Measurements from ENCODE around the gene CHRNE.
A peak's percentile ranks its signal among the peaks of the same experiment; 100 is the strongest.
"Not testable (repeated sequence)": the region's sequence is repeated elsewhere in the genome, so short reads cannot be mapped to it uniquely, and the experiment has no call there.

CHRNE gene

DNA sequence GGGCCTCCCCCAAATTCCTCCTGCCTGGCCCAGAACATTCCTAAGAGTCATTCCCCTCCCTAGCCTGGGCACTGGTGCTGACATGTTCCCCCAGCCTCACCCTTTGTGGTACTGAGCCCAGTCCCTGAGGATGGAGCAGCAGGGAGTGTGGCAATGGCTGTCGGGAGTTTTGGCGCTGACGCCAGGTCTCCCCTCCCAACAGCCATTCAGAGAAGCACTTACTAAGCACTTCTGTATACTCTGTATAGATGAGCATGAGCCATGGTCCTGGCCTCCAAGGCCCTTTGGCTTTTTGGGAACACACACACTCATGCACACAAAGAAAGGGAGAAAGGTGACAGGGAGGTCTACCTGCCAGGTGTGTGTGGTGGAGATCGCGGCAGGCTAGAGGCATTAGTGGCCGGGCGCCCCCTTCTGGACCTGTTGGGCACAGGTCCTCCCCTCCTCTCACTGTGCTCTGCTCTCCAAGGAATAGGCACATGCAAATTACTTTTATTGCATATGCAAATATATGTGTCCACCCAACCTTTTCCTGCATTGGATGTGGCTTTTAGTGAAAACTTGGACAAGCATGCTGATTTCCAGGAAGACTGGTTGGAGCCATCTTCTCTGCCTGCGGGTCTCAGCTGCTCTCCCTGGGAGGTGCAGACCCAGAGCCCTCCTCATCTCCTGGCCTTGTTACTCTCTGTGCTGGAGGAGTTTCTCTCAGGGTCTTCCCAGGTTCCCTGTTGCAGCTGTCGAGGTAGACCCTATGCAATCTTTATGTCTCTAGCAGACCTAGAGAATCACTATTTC, 20.9 kb downstream of the CHRNE start:
- peak; percentile 60 for DNase-seq

DNA sequence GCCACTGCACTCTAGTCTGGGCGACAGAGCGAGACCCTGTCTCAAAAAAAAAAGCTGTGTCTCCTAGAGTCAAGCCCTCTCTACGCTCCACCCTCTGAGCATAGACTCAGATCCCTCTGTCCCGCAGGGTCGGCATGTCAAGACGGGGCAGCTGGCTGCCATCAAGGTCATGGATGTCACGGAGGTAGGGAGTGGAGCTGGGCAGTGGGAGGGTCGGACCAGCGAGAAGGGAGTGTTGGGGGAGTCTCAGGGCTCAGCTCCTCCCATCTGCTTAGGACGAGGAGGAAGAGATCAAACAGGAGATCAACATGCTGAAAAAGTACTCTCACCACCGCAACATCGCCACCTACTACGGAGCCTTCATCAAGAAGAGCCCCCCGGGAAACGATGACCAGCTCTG, 22.0 kb downstream of the CHRNE start:
- no peak for DNase-seq

DNA sequence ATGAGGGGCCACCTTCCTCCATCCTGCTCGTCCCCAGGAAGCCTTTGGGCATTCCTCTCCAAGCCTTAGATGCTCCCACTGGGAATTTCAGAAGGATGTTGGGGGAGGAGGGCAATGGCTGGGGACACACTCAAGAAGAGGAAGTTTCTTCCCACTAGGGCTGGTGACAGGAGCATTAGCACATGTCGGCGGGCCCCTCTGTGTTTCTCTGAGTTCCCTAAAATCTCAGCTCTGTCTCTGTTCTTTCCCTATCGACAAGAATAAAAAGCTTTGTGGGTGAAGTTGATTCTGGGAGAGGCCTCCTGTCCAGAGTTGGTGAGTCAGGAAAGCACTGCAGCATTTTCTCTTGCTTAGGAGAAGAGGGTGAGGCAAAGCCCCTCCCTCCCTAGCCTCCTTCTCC, 23.3 kb downstream of the CHRNE start:
- DNase-seq = no peak

DNA sequence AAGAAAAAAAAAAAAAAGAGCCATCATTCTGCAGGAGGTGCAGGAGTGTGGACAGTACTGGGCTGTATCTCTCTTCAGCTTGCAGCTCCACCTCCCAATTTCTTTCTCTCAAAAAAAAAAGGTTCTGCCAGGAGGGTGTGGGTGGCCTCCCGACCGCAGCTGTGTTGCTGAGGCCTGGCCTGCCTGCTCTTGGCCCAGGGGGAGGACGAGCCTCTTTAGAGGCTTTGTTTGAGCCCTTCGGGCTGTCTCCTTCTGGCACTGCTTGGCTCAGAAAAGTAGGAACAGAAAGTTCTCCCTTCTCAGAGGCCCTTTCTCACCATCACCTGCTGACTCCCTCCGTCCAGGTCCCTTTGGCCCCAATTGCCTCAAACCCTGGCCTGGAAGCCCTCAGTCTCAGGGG, 25.8 kb downstream of the CHRNE start:
- DNase-seq = no peak

DNA sequence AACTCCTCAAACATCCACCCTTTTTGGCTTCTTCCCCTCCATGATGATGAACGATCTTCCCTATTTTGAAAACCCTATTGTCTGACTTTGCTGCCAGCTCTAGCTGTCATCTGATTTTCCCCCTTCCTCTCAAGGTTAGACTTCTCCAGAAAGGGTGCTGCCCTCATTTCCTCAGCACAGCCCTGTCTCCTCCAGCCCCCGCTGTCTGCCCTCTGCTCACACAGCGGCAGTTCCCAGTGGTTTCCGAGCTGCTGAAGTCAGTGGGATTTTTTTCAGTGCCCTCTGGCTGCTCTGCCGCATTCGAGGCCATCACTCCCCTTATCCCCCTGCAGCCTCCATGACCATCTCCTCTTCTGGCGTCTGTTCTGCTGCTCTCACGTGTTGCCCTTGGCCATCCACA, 30.1 kb downstream of the CHRNE start:
- no peak for DNase-seq

DNA sequence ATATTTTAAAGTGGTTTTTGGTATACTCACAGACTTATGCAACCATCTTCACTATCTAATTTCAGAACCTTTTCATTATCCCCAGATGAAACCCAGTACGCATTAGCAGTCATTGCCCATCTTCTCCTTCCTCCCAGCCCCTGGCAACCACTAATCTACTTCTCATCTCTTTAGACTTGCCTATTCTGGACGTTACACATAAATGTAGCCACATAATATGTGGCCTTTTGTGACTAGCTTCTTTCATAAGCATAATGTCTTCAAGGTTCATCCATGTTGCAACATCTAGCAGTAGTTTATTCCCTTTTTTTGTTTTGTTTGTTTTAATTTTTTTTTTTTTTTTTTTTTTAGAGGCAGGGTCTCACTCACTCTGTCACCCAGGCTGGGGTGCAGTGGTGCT, 32.0 kb downstream of the CHRNE start:
- no peak for DNase-seq

DNA sequence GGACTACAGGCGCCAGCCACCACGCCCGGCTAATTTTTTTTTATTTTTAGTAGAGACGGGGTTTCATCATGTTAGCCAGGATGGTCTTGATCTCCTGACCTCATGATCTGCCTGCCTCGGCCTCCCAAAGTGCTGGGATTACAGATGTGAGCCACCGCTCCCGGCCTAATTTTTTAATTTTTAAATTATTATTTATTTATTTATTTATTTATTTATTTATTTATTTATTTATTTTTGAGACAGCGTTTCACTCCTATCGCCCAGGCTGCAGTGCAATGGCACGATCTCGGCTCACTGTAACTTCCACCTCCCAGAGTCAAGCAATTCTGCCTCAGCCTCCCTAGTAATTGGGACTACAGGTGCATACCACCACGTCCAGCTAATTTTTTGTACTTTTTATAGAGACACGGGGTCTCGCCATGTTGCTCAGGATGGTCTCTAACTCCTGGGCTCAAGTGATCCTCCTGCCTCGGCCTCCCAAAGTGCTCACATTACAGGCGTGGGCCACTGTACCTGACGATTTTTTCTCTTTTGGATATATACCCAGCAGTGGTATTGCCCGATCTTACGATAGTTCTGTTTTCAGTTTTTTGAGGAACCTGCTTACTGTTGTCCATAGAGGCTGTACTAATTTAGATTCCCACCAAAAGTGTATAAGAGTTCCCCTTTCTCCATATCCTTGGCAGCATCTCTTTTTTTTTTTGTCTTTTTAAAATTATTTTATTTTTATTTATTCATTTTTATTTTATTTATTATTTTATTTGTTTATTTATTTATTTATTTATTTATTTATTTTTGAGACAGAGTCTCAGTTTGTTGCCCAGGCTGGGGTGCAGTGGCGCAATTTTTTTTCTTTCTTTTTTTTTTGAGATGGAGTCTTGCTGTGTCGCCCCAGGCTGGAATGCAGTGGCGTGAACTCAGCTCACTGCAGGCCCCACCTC, 33.6 kb downstream of the CHRNE start:
- DNase-seq = not testable (repeated sequence)

DNA sequence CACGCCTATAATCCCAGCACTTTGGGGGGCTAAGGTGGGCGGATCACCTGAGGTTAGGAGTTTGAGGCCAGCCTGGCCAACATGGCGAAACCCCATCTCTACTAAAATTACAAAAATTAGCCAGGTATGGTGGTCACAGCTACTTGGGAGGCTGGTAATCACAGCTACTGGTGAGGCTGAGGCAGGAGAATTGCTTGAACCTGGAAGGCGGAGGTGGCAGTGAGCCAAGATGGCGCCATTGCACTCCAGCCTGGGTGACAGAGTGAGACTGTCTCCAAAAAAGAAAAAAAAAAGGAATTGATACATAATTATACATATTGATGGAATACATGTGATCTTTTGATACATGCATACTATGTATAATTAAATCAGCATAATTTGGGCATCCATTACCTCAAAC, 35.4 kb downstream of the CHRNE start:
- DNase-seq = not testable (repeated sequence)

DNA sequence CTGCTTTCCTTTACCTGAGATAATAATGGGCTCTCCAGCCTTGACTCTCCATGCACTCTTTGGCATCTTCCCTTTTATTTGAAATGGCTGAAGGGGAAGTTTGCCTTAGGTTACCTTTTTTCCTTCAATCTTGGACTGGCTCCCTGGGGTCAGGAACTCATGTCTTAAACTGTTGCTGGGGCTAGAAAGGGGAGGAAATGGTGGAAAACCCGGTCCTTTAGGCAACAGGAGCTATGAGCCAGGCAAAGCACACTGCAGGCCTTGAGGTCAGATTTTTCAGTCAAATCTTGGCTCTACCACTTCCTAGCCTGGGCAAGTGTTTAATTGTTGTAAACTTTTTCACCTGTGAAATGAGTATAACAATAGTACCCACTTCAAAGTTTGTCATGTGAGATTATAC, 39.6 kb downstream of the CHRNE start:
- DNase-seq = no peak

DNA sequence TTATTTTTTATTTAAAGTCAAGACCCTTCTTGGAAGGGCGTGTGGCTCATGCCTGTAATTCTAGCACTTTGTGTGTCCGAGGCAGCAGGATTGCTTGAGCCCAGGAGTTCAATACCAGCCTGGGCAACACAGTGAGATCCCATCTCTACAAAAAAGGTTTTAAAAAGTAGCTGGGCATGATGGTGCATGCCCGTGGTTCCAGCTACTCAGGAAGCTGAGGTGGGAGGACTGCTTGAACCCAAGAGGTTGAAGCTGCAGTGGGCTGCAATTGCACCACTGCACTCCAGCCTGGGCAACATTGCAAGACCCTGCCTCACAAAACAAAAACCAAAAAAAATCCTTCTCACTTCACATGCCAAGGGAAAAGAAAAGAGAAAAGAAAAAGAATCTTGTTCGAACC, 40.2 kb downstream of the CHRNE start:
- DNase-seq = no peak

DNA sequence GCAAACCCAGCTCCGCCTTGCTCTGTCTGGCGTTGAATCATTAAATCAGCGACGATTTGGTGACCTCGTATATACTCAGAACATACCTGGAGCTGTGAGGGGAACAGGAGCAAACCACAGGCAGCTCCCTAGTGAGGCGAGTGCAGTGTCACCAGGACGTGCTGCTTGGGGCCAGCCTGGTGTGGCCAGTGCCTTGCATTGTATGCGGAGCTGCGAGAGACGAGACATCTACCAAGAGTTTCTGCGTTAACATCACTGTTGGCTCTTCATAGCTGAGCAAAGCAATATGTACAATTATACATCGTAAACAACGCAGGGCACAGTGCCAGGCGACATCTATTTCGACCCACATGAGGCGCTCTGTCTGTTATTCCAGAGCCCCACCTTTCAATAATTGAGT, 41.8 kb downstream of the CHRNE start:
- no peak for DNase-seq

DNA sequence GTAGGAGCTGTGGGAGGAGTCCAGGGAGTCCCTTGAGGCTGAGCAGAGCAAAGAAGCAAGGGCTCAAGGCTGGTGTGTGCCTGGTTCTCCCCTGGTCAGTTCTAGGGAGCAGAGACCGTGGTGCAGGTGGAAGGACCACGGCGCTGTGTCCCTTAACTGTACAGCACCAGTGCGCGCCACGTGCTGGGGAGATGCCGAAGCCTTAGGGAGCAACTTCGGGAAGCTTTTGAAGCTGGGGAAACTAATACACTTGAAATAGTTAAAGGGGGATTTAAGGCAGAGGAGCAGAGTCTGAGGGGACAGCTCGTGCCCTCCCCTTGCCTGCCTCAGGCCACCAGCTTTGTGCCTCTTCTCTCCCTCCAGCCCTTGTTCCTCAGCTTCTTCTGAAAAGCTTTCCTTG, 42.2 kb downstream of the CHRNE start:
- no peak for DNase-seq

DNA sequence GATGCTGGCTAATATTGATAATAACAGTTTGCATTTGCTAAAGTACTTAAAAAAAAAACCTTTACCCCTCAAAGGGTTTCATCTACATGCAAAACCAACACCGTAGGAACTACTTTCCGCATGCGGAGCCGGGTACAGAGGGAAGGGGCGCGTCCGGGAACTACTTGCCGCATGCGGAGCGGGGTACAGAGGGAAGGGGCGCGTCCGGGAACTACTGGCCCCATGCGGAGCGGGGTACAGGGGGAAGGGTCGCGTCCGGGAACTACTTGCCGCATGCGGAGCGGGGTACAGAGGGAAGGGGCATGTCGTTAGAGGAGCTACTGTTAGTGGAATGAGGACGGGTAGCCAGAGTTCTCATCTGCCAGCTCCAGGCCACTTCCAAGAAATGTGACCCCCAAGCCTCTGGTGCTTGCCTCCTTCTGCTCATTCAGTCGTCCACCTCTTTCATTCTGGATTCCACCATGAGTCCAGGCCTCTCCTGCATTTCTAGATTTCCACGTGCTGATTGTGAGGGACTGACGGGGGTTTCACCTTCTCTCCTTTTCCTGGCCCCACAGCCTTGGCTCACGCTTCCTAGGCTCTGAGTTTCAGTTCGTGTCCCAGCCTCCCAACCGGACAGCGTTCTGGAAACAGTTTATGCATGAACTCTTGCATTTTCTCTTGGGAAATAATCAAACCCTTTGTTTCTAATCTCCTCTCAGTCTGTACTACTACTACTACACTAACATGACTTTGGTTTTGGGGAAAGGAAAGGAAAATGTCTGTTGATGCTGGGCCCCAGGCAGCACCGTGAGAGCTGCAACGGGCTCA, 42.9 kb downstream of the CHRNE start:
- no peak for DNase-seq

DNA sequence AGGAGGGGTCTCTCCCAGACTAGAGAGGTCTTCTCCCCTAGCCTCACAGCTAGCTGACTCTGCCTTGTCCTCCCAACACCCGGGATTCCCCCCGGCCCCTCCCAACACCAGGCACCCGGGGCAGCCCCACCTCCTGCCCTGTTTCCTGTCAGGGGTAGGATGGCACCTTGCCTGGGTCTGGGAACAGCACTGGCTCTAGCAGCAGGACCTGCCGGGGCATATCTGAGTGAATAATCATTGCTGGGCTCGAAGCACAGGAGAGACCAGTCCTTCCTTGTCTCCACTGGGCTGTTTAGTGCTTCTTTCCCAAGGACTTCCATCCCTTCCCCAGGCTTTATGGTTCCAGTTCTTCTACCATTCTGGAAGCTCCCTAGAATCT, 44.0 kb downstream of the CHRNE start:
- no peak for DNase-seq

DNA sequence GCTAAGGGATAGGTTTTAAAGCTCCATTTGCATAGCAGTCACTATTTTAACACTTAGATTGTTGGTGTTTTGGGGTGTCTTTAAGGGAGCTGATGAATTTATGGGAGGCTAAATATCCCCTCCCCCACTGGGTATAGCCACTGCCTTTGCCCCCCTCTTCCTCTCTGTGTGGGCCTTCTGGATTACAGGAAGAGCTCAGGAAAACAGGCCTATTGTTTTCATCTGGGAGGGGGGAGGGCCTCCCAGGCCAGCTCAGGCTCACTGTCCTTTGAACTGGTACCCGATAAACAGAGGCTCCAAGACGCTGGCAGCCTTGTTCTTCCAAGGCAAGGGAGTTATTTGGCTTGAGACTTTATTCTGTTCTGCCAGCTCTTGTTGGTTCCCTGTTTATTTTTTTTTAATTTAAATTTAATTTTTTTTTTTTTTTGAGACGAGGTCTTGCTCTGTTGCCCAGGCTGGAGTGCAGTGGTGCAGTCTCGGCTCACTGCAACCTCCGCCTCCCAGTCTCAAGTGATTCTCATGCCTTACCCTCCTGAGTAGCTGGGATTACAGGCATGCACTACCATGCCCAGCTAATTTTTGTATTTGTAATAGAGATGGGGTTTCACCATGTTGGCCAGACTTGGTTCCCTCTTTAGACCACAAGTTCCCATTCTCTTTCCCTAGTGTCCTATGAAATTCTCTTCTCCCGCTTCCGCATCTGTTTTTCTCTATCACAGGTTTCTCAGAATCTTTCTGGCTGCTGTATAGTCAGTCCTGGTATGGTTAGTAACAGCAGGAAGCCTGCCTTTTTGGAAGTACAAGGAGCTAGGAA, 44.6 kb downstream of the CHRNE start:
- no peak for DNase-seq

DNA sequence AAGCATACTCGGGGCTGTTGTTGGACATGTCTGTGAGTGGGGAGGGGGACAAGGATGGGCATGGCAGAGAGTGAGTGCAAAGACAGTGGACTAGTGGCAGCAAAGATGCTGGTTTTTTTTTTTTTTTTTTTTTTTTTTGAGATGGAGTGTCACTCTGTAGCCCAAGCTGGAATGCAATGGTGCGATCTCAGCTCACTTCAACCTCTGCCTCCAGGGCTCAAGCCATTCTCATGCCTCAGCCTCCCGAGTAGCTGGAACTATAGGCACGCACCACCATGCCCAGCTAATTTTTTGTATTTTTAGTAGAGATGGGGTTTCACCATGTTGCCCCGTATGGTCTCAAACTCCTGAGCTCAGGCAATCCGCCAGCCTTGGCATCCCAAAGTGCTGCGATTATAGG, 45.6 kb downstream of the CHRNE start:
- not testable (repeated sequence) for DNase-seq

DNA sequence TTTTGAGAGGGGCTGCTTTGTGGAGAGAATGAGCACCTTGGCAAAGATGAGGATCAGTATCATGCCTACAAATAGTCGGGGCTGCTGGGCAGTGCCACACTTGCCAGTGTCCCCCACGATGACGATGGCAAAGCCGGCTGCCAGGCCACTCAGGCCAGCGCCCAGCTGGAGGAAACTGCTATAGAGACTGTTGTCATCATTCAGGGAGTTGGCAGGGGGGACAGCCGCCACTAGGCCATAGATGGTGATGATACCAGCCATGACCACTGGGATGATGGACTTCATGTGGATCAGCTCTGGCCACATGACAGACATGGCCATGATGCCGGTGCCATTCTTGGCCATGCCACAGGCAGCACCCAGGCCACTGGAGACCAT, 46.0 kb downstream of the CHRNE start:
- DNase-seq = no peak

DNA sequence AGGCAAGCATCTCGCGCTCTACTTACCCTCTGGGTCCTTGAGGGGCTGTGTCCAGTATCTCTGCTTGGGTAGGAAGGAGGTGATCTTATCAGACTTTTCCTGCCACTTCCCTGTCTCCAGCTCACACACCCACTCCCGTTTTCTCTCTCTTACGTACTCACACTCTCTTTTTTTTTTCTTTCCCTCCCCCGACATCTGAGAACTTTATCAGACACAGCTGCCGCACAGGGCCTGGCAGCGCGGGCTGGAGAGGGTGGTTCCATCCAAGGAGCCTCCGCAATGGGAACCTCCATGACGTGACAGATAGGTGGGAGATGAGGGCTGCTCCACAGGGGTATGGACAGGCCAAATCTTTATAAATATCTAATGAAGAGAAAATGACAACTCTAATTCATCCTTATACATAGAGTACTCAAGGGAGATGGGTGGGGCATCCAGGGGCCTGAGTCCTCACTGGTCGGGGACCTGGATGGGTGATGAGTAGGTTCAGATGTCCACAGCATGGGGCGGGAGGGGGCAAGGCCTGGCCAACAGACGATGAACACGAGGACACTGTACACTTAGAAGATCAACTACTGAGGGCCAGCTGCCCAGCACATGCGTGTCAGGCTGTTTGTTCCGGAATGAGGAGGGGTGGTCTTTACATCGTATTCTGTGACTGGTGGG, 46.5 kb downstream of the CHRNE start:
- DNase-seq = no peak

DNA sequence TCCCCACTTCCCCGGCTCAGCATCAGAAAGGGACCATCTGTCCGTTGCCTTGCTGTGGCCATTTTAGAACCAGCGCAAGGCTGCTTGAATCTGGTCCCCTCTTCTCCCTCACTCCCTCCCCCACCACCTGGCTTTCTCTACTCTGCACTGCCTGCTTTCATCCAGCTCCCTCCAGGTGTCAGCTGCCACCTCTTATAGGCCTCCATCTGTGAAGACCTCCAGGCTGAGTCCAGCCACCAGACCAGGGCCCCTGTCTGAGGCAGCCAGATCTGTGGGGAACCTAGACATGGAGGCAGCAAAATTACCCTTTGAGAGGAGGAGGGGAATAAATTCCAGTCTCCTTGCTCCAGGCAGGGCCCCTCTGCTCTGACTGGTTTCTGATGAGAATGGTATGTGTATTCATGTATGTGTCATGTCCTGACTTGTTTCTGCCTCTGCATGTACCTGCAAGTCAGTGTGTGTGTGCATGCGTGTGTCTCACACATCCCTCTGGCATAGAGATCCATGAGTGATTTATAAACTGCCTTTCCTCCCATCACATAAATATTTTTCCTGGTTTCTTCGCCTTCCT, 48.7 kb downstream of the CHRNE start:
- no peak for DNase-seq

DNA sequence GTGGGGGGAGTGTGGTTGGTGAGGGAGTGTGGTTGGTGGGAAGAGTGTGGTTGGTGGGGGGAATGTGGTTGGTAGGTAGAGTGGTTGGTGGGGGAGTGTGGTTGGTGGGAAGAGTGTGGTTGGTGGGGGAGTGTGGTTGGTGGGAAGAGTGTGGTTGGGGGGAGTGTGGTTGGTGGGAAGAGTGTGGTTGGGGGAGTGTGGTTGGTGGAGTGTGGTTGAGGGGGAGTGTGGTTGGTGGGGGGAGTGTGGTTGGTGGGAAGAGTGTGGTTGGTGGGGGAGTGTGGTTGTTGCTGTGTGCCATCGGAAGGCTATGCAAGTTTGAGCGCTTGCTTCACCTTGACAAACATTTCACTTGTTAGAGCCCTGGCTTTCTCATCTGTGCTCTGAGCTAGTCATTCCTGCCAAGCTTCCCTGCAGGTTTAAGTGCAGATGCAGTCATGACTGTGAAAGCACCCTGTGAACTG, 49.7 kb downstream of the CHRNE start:
- DNase-seq = no peak

DNA sequence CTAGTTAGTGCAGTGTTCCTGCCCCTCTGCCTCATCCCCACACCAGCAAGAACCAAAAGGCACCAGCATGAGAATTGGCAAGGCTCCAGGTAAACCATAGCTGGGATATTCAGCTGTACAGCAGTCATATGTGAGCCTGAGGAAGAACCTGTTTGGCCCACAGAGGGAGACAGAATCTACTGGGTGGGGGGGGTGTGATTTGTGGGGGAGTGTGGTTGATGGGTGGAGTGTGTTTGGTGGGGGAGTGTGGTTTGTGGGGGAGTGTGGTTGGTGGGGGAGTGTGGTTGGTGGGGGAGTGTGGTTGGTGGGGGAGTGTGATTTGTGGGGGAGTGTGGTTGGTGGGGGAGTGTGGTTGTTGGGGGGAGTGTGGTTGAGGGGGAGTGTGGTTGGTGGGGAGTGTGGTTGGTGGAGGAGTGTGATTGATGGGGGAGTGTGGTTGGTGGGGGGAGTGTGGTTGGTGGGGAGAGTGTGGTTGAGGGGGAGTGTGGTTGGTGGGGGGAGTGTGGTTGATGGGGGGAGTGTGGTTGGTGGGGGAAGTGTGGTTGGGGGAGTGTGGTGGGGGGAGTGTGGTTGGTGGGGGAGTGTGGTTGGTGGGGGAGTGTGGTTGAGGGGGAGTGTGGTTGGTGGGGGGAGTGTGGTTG, 50.2 kb downstream of the CHRNE start:
- peak; percentile 20 for DNase-seq
